ENCODE results near the gene OSBP. TPM values are rescaled to one million over a fixed set of nuclear protein-coding genes. Genes with fewer than 3 reads are reported as not detected.

Gene OSBP
- total RNA-seq, 1 experiment from 2014 or later, result 43.8 TPM

DNA sequence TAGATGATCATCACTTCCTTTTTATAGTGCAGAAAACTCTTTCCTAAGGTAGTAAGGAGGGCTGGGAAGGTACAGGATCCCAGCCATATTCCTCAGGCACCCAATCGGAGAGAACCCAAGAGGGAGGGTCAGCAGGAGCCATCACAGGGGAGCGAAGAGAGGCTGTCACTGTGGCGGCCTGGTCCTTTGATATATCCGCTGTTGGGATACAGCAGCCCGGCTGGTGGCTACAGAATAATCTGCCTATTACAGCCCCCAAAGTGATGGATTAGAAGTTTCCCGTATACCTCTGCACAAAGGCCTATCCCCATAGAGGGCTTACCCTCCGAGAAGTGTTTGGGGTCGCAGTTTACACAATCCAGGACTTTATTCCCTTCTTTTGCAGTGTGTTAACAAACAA is 55.7 kb downstream of the OSBP start:
- Histone ChIP-seq H2AFZ (ENCODE audit: low read depth, low read length, poor library complexity, severe bottlenecking) (peak overlapping the region; percentile 77), H3K4me1 (ENCODE audit: control insufficient read depth in 1 of 2, insufficient read depth in 2 of 2, low read length in 2 of 2) (peaks cover 35 to 83% of the 10 kb centered on the region in 2 experiments), H3K9ac (ENCODE audit: low read length) (no peak overlapping the region), H3K27ac (ENCODE audit: low read depth, low read length) (peak overlapping the region; percentile 5; the same call in 1 of the 2 replicates), H3K9me2 (ENCODE audit: insufficient read depth) (no peaks in the 10 kb centered on the region), H3K4me2 (ENCODE audit: low read length) (peak overlapping the region; percentile 86), H3K79me2 (ENCODE audit: insufficient read depth, low read length) (no peaks in the 10 kb centered on the region), H3K9me3 (ENCODE audit: control insufficient read depth in 1 of 2, insufficient read depth in 1 of 2, low read depth in 1 of 2, low read length in 2 of 2) (no peaks in the 10 kb centered on the region), H3K27me3 (ENCODE audit: insufficient read depth, low read length) (no peaks in the 10 kb centered on the region), H4K20me1 (ENCODE audit: insufficient read depth) (no peaks in the 10 kb centered on the region), H3K4me3 (replicated peaks in 1 of 2; ENCODE audit: low read depth in 1 of 2, low read length in 2 of 2) (no peak overlapping the region), H3K36me3 (ENCODE audit: control insufficient read depth in 1 of 2, insufficient read depth in 2 of 2, low read length in 2 of 2) (no peaks in the 10 kb centered on the region)
- ChIA-PET CTCF (interaction anchor here (1.2 kb wide), 1 partner anchor 9 kb away, joined by 3 read pairs; no protein-coding TSS in a partner anchor), RAD21 (ENCODE audit: low non-redundant PET in 1 of 2, low total read pairs in 2 of 2, uncharacterized antibody in 2 of 2, unreplicated experiment in 2 of 2) (no interaction called here), POLR2A (interaction anchor here (1.2 to 2.5 kb wide), 3 partner anchors 10 to 56 kb away, joined by 4 to 17 read pairs (median 4); partner anchors contain the start of gene OSBP)
- intact Hi-C loops (cut with micrococcal nuclease), result loop anchor here (1.0 to 10.0 kb wide), 2 partner anchors 9 to 1895 kb away; partner anchors contain the start of gene ZDHHC5
- no peak for TF ChIP-seq YY1 (IDR thresholded peaks at IDR 0.05; ENCODE audit: extremely low read depth, insufficient replicate concordance, low read depth, low read length)
- TF ChIP-seq SP1 (IDR thresholded peaks at IDR 0.05; ENCODE audit: low read depth), result no peak
- peak; percentile 57 for TF ChIP-seq TCF7L2 (IDR thresholded peaks at IDR 0.05; ENCODE audit: borderline replicate concordance, extremely low read depth, insufficient read depth, insufficient read length)
- no TSS peak for BruUV-seq (replicated peaks)
- DNase-seq (ENCODE audit: low read depth, low spot score), result no peak
- ATAC-seq, result peak; percentile 1

DNA sequence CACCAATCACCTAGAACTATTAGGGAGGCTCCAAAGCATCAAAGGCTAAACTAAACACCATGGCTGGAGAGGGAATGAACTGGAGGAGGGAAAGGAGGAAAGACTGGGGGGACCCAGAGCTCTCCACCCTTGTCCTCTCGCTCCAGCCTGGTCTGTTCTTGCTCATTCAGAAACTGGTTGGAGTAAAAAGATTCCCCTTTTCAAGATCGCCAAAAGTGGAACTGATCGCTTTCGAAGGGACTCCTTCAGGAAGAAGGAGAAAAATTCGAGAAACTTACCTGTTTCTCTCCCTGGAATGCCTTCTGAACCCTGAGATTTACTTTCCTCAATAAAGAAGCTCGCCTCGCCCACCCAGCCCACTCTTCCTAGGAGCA is 57.3 kb downstream of the OSBP start:
- intact Hi-C loops (cut with micrococcal nuclease), result loop anchor here (10.0 kb wide), 1 partner anchor 1893 kb away; the partner anchor contains the start of gene ZDHHC5
- no peak for ATAC-seq
- no TSS peak for BruUV-seq (replicated peaks)
- Histone ChIP-seq H3K79me2 (ENCODE audit: insufficient read depth, low read length) (no peaks in the 10 kb centered on the region), H3K4me2 (ENCODE audit: low read length) (peak overlapping the region; percentile 47), H3K27me3 (ENCODE audit: insufficient read depth, low read length) (no peaks in the 10 kb centered on the region), H3K4me3 (replicated peaks in 1 of 2; ENCODE audit: low read depth in 1 of 2, low read length in 2 of 2) (no peak overlapping the region), H2AFZ (ENCODE audit: low read depth, low read length, poor library complexity, severe bottlenecking) (peak overlapping the region; percentile 87), H3K9ac (ENCODE audit: low read length) (no peak overlapping the region), H4K20me1 (ENCODE audit: insufficient read depth) (no peaks in the 10 kb centered on the region), H3K27ac (ENCODE audit: low read depth, low read length) (peak overlapping the region; percentile 36; the same call in 1 of the 2 replicates), H3K4me1 (ENCODE audit: control insufficient read depth in 1 of 2, insufficient read depth in 2 of 2, low read length in 2 of 2) (peaks cover 33 to 69% of the 10 kb centered on the region in 2 experiments), H3K36me3 (ENCODE audit: control insufficient read depth in 1 of 2, insufficient read depth in 2 of 2, low read length in 2 of 2) (no peaks in the 10 kb centered on the region), H3K9me2 (ENCODE audit: insufficient read depth) (no peaks in the 10 kb centered on the region), H3K9me3 (ENCODE audit: control insufficient read depth in 1 of 2, insufficient read depth in 1 of 2, low read depth in 1 of 2, low read length in 2 of 2) (no peaks in the 10 kb centered on the region)
- DNase-seq (ENCODE audit: low read depth, low spot score), result no peak
- ChIA-PET RAD21 (ENCODE audit: low non-redundant PET in 1 of 2, low total read pairs in 2 of 2, uncharacterized antibody in 2 of 2, unreplicated experiment in 2 of 2) (no interaction called here), CTCF (interaction anchor here (1.2 to 1.5 kb wide), 2 partner anchors 8 to 58 kb away, joined by 3 to 4 read pairs; partner anchors contain the start of gene OSBP), POLR2A (interaction anchor here (1.2 to 1.5 kb wide), 2 partner anchors 8 to 12 kb away, joined by 4 read pairs; no protein-coding TSS in a partner anchor)
- TF ChIP-seq CEBPB (IDR thresholded peaks at IDR 0.05; ENCODE audit: low read depth), result no peak
- TF ChIP-seq, protein P1, sequence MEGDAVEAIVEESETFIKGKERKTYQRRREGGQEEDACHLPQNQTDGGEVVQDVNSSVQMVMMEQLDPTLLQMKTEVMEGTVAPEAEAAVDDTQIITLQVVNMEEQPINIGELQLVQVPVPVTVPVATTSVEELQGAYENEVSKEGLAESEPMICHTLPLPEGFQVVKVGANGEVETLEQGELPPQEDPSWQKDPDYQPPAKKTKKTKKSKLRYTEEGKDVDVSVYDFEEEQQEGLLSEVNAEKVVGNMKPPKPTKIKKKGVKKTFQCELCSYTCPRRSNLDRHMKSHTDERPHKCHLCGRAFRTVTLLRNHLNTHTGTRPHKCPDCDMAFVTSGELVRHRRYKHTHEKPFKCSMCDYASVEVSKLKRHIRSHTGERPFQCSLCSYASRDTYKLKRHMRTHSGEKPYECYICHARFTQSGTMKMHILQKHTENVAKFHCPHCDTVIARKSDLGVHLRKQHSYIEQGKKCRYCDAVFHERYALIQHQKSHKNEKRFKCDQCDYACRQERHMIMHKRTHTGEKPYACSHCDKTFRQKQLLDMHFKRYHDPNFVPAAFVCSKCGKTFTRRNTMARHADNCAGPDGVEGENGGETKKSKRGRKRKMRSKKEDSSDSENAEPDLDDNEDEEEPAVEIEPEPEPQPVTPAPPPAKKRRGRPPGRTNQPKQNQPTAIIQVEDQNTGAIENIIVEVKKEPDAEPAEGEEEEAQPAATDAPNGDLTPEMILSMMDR (IDR thresholded peaks at IDR 0.05 in 2 of 3, conservative IDR thresholded peaks at IDR 0.05 in 1 of 3; ENCODE audit: borderline replicate concordance in 1 of 3, insufficient read depth in 1 of 3, low read depth in 2 of 3, low read length in 2 of 3), result no peak
